Choroid plexus epithelial cell (primary cell): ENCODE data around the gene TLE2.
"Not testable (repeated sequence)": the region's sequence is repeated elsewhere in the genome, so short reads cannot be mapped to it uniquely, and the experiment has no call there.

Experiments
- DNase-seq: peaks from one replicate; pipeline ENCODE4 v3.0.0-alpha.2; 2010; ENCODE audit warnings: low read depth
- H3K4me3 ChIP-seq: 2 replicates; pipeline ENCODE4 v1.5.1; 2011; ENCODE audit warnings: low read depth, mild to moderate bottlenecking, control low read depth, low read length, moderate library complexity
- TF ChIP-seq, protein P1 (sequence below): conservative IDR thresholded peaks from 2 replicates; pipeline ENCODE4 v1.5.1; 2011; ENCODE audit warnings: low read depth, mild to moderate bottlenecking, control low read depth, inconsistent platforms, low read length, moderate library complexity

Gene TLE2

DNA sequence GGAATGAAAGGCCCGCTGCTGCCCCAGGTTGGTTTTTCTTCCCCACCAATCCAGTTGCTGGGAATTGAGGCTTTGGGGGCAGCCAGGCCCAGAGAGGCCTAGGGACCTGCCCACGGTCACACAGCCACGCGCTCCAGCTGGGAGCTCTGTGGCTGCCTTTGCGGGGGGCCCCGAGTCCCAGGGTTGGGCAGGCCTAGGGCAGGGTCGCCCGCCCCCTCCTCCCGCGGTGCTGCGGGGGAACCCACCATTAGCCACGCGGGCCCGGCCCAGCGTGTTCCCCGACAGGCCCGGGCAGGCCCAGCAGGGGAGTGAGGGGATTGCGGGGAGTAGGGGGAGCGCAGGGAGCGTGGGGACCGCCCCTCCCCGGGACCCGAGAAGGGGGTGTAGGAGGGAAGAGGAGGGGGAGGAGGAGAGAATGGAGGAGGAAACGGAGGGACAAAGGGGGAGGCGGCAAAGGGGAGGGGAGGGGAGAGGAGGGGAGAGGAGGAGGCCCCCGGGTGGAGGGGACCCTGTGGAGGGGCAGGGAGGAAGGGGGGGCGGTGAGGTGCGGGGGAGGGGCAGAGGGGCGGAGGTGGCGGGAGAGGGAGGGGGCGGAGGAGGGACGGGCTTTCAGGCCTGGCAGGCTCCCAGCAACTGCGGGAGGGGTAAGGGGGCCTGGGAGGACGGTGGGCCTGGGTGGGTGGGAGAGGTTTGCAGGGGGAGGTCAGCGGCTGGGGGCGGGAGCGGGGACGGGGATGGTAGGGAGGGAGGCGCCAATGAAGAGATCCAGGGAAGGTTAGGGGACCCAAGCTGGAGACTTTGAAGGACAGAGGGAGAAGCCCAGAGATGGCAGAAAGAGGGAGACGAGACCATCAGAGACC lies 12.9 kb upstream of the TLE2 start:
- TF ChIP-seq, protein P1, sequence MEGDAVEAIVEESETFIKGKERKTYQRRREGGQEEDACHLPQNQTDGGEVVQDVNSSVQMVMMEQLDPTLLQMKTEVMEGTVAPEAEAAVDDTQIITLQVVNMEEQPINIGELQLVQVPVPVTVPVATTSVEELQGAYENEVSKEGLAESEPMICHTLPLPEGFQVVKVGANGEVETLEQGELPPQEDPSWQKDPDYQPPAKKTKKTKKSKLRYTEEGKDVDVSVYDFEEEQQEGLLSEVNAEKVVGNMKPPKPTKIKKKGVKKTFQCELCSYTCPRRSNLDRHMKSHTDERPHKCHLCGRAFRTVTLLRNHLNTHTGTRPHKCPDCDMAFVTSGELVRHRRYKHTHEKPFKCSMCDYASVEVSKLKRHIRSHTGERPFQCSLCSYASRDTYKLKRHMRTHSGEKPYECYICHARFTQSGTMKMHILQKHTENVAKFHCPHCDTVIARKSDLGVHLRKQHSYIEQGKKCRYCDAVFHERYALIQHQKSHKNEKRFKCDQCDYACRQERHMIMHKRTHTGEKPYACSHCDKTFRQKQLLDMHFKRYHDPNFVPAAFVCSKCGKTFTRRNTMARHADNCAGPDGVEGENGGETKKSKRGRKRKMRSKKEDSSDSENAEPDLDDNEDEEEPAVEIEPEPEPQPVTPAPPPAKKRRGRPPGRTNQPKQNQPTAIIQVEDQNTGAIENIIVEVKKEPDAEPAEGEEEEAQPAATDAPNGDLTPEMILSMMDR = no peak
- H3K4me3 ChIP-seq = no peak overlapping the region
- DNase-seq = no peak

GRCh38 chr19:3041327-3041726 lies 12.2 kb upstream of the TLE2 start:
- H3K4me3 ChIP-seq = no peak overlapping the region
- no peak for DNase-seq
- TF ChIP-seq, protein P1 = no peak

DNA sequence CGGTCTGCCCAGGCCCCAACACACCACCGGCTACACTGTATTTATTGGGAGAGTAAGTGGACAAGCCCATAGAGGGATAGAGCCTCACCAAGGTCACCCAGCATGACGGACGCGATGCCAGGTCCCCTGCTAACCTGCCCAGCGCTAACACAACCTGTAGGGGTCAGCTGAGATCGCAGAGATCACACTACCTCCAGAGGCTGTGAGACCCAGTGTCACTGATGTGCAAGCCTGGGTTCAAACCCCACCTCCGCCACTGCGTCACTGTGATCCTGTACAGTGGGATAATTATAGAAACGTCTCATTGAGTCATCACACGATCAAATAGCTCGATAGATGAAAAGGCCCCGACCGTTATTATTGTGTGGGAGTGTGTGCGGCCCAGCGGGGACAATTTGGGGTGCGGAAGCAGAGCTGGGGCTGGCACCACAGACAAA lies 10.6 kb upstream of the TLE2 start:
- H3K4me3 ChIP-seq = no peak overlapping the region
- TF ChIP-seq, protein P1 = no peak
- DNase-seq = no peak

DNA sequence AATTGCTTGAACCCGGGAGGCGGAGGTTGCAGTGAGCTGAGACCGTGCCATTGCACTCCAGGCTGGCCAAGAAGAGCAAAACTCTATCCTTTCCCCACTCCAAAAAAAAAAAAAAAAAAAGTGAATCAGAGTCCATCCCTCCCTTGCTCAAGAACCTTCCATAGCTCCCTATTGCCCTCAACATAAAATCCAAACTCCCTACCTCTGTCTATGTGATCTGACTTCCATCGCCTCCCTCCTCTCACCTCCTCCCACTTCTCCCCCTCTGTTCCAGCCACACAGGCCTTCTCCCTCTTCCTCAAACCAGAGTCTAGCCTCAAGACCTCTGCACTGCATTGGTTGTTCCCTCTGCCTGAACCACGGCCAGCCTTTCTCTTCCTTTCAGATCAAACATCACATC lies 10.0 kb upstream of the TLE2 start:
- TF ChIP-seq, protein P1 = no peak
- no peak for DNase-seq
- no peak overlapping the region for H3K4me3 ChIP-seq

GRCh38 chr19:3038214-3038613 lies 9.1 kb upstream of the TLE2 start:
- no peak for DNase-seq
- H3K4me3 ChIP-seq = no peak overlapping the region
- TF ChIP-seq, protein P1 = no peak

DNA sequence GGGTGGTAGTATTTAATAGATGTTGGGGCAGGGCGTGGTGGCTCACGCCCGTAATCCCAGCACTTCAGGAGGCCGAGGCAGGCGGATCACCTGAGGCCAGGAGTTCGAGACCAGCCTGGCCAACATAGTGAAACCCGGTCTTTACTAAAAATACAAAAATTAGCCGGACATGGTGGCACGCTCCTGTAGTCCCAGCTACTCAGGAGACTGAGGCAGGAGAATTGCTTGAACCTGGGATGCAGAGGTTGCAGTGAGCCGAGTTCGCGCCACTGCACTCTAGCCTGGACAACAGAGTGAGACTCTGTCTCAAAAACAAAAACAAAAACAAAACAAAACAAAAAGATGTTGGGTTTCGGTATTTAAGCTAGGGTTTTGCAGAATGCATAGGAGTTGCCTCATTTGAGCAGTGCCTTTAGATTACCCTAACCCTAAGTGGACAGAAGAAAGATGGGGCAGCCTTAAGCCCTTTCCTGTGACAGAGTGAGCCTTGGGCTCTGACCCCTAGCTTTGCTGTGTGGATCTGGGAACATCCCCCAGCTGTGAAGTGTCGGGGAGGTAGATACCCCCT lies 8.0 kb upstream of the TLE2 start:
- not testable (repeated sequence) for DNase-seq, H3K4me3 ChIP-seq

DNA sequence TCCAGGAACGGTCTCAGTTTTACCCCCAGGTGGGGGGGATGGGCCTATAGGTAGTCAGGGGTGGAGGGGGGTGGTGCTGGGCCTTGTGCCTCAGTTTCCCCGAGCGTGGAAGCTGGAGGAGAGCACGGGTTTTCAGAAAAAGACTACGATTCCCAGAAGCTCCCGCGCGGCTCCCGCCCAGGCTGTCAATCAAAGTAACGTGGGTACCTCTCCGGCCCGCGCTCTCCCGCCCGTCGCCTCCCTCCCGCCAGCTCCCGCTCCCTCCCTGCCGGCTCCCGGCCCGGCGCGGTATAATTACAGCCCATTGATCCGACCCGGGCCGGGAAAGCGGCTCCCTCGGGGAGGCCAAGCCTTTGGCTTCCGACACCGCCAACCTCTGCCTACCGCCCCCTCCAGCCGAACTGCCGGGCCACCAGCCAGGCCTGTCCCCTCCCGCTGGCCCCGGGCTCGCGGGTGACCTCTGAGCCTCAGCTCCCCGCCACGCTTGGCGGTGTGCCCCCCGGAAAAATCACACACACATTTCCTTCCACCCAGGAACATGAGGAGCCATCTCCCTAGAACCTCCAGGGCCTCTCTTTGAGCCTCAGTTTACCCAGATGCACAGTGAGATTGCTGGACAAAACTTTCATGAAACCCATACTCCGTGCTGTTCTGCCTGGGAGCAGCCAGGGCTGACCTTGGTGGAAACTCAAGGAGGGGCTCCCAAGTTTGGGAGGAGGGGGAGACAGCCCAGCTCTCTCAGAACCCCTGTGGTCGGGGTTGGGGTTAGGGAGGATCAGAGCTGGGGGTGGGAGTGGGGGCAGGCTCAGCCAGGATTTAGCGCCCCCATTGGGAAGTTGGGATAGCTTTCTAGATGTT lies 7.3 kb upstream of the TLE2 start:
- TF ChIP-seq, protein P1 = peak; percentile 22
- H3K4me3 ChIP-seq = peak overlapping the region; percentile 49
- DNase-seq = peak; percentile 96
